ENCODE results near the gene DHX30.

Gene DHX30

GRCh38 chr3:47846186-47846879, 43.4 kb downstream of the DHX30 start:
- no peaks in the 10 kb centered on the region for H3K27me3 ChIP-seq
- H3K36me3 ChIP-seq, result peaks cover 99% of the 10 kb centered on the region
- H3K9me3 ChIP-seq, result no peaks in the 10 kb centered on the region
- H3K4me1 ChIP-seq (ENCODE audit: control insufficient read depth in 1 of 2, insufficient read depth in 1 of 2, low read depth in 1 of 2, low read length in 1 of 2), result peaks cover 0 to 7% of the 10 kb centered on the region in 2 experiments
- H3K4me3 ChIP-seq (ENCODE audit: low read depth in 1 of 2, low read length in 1 of 2), result no peak overlapping the region
- TF ChIP-seq CTCF (IDR thresholded peaks at IDR 0.05), result no peak
- H3K27ac ChIP-seq, result no peak overlapping the region

GRCh38 chr3:47846880-47847248, 43.9 kb downstream of the DHX30 start:
- no peak overlapping the region for H3K27ac ChIP-seq

GRCh38 chr3:47847260-47847659, 44.3 kb downstream of the DHX30 start:
- Histone ChIP-seq H3K4me1 (ENCODE audit: control insufficient read depth in 1 of 2, insufficient read depth in 1 of 2, low read depth in 1 of 2, low read length in 1 of 2) (peaks cover 0 to 8% of the 10 kb centered on the region in 2 experiments), H3K4me3 (ENCODE audit: low read depth in 1 of 2, low read length in 1 of 2) (no peak overlapping the region), H3K9me3 (no peaks in the 10 kb centered on the region), H3K36me3 (peaks cover 97% of the 10 kb centered on the region), H3K27me3 (no peaks in the 10 kb centered on the region), H3K27ac (no peak overlapping the region)
- no peak for TF ChIP-seq CTCF (IDR thresholded peaks at IDR 0.05)

More at GRCh38 chr3:47846880-47847248, 43.9 kb downstream of the DHX30 start:
- Histone ChIP-seq H3K4me3 (ENCODE audit: low read depth in 1 of 2, low read length in 1 of 2) (no peak overlapping the region), H3K4me1 (ENCODE audit: control insufficient read depth in 1 of 2, insufficient read depth in 1 of 2, low read depth in 1 of 2, low read length in 1 of 2) (peaks cover 0 to 8% of the 10 kb centered on the region in 2 experiments), H3K36me3 (peaks cover 97% of the 10 kb centered on the region), H3K9me3 (no peaks in the 10 kb centered on the region), H3K27me3 (no peaks in the 10 kb centered on the region)
- no peak for TF ChIP-seq CTCF (IDR thresholded peaks at IDR 0.05)

GRCh38 chr3:47847801-47848518, 45.0 kb downstream of the DHX30 start:
- Histone ChIP-seq H3K36me3 (peaks cover 97% of the 10 kb centered on the region), H3K4me3 (ENCODE audit: low read depth in 1 of 2, low read length in 1 of 2) (no peak overlapping the region), H3K9me3 (no peaks in the 10 kb centered on the region), H3K27me3 (no peaks in the 10 kb centered on the region), H3K4me1 (ENCODE audit: control insufficient read depth in 1 of 2, insufficient read depth in 1 of 2, low read depth in 1 of 2, low read length in 1 of 2) (peaks cover 0 to 8% of the 10 kb centered on the region in 2 experiments), H3K27ac (no peak overlapping the region)
- no peak for TF ChIP-seq CTCF (IDR thresholded peaks at IDR 0.05)

GRCh38 chr3:47848599-47849117, 45.7 kb downstream of the DHX30 start:
- peaks cover 0 to 8% of the 10 kb centered on the region in 2 experiments for H3K4me1 ChIP-seq (ENCODE audit: control insufficient read depth in 1 of 2, insufficient read depth in 1 of 2, low read depth in 1 of 2, low read length in 1 of 2)
- H3K27ac ChIP-seq, result no peak overlapping the region
- no peaks in the 10 kb centered on the region for H3K27me3 ChIP-seq
- no peaks in the 10 kb centered on the region for H3K9me3 ChIP-seq
- TF ChIP-seq CTCF (IDR thresholded peaks at IDR 0.05), result no peak
- no peak overlapping the region for H3K4me3 ChIP-seq (ENCODE audit: low read depth in 1 of 2, low read length in 1 of 2)
- peaks cover 97% of the 10 kb centered on the region for H3K36me3 ChIP-seq
